ENCODE measurements around the gene ZMYND19.
"Not testable (repeated sequence)": the region's sequence is repeated elsewhere in the genome, so short reads cannot be mapped to it uniquely, and the experiment has no call there.

ZMYND19 gene

DNA sequence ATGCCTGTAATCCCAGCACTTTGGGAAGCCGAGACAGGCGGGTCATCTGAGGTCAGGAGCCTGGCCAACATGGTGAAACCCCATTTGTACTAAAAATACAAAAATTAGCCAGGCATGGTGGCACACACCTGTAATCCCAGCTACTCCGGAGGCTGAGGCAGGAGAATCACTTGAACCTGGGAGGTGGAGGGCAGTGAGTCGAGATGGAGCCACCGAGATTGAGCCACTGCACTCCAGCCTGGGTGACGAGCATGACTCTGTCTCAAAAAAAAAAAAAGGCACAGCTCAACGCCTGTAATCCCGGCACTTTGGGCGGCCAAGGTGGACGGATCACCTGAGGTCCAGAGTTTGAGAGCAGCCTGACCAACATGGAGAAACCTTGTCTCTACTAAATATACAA is 36.7 kb downstream of the ZMYND19 start:
- not testable (repeated sequence) for H3K9me3 ChIP-seq (ENCODE audit: control insufficient read depth, insufficient read depth, low read length); H3K27ac ChIP-seq (ENCODE audit: low read depth, low read length); H3K27me3 ChIP-seq (ENCODE audit: control insufficient read depth, insufficient read depth, low read length); H3K4me3 ChIP-seq (ENCODE audit: low read depth, low read length); H3K9ac ChIP-seq (ENCODE audit: low read depth, low read length); H3K4me1 ChIP-seq (ENCODE audit: control insufficient read depth, insufficient read depth, low read length)
- H3K36me3 ChIP-seq (ENCODE audit: control insufficient read depth, insufficient read depth, low read length) = peaks cover 41% of the 10 kb centered on the region

GRCh38 chr9:137552022-137552768 is 38.1 kb downstream of the ZMYND19 start:
- peaks cover 29% of the 10 kb centered on the region for H3K36me3 ChIP-seq (ENCODE audit: control insufficient read depth, insufficient read depth, low read length)
- no peaks in the 10 kb centered on the region for H3K4me1 ChIP-seq (ENCODE audit: control insufficient read depth, insufficient read depth, low read length)
- H3K4me3 ChIP-seq (ENCODE audit: low read depth, low read length) = peak overlapping the region; percentile 79
- H3K9ac ChIP-seq (ENCODE audit: low read depth, low read length) = peak overlapping the region; percentile 64
- peak overlapping the region; percentile 66 for H3K27ac ChIP-seq (ENCODE audit: low read depth, low read length)
- H3K27me3 ChIP-seq (ENCODE audit: control insufficient read depth, insufficient read depth, low read length) = no peaks in the 10 kb centered on the region
- no peaks in the 10 kb centered on the region for H3K9me3 ChIP-seq (ENCODE audit: control insufficient read depth, insufficient read depth, low read length)

DNA sequence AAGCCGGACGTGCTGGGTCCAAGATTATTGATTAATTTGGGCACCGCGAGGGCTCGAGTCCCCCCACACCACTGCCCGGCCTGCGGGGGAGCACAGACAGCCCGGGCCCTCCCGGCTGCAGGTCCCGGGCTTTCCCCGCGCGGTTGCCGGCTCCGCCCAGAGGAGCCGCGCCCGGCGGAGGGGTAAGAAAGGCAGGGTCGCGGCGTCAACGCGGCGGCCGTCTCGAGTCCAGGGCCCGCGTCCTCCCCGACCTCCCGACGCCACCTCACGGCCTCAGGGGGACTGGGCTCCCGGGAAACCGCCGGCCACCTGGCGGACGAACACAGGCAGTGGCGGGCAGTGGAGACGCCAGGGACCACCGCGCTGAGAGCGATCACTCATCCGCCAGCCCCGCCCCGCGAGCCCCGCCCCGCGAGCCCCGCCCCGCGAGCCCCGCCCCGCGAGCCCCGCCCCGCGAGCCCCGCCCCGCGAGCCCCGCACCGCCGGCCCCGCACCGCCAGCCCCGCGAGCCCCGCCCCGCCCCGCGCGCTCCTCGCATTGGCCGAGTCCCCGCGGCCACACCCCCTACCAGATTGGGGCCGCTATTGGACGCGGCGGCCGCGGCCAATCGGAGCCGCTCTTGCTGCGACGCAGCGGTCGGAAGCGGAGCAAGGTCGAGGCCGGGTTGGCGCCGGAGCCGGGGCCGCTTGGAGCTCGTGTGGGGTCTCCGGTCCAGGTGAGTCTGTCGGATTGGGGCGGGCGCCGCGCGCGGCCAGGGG is 38.9 kb downstream of the ZMYND19 start, which contains the start of gene MRPL41:
Gene MRPL41 (plus strand): TSS at position 616 of the 758 bp plus-strand sequence. CDS start 203 bp downstream, outside the sequence.
- Histone ChIP-seq H3K9ac (ENCODE audit: low read depth, low read length) (peak within 1 kb of the TSS; percentile 64), H3K36me3 (ENCODE audit: control insufficient read depth, insufficient read depth, low read length) (peaks cover 22% of the 10 kb centered on the region), H3K27ac (ENCODE audit: low read depth, low read length) (peak within 1 kb of the TSS; percentile 66)

DNA sequence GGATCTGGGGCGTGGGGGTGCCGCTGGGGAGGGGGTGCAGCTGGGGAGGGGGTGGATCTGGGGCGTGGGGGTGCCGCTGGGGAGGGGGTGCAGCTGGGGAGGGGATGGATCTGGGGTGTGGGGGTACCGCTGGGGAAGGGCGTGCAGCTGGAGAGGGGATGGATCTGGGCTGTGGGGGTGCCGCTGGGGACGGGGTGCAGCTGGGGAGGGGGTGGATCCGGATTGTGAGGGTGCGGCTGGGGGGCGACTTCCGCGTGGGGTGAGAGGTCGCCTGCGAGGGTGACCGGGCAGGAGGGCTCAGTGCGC is 39.4 kb downstream of the ZMYND19 start:
- not testable (repeated sequence) for H3K4me1 ChIP-seq (ENCODE audit: control insufficient read depth, insufficient read depth, low read length); H3K9me3 ChIP-seq (ENCODE audit: control insufficient read depth, insufficient read depth, low read length); H3K9ac ChIP-seq (ENCODE audit: low read depth, low read length); H3K27ac ChIP-seq (ENCODE audit: low read depth, low read length); H3K27me3 ChIP-seq (ENCODE audit: control insufficient read depth, insufficient read depth, low read length)
- H3K36me3 ChIP-seq (ENCODE audit: control insufficient read depth, insufficient read depth, low read length) = peaks cover 17% of the 10 kb centered on the region
- H3K4me3 ChIP-seq (ENCODE audit: low read depth, low read length) = peak overlapping the region; percentile 66

More for the DNA sequence above, 38.9 kb downstream of the ZMYND19 start, which contains the start of gene MRPL41:
- no peaks in the 10 kb centered on the region for H3K4me1 ChIP-seq (ENCODE audit: control insufficient read depth, insufficient read depth, low read length)
- H3K9me3 ChIP-seq (ENCODE audit: control insufficient read depth, insufficient read depth, low read length) = no peaks in the 10 kb centered on the region
- H3K4me3 ChIP-seq (ENCODE audit: low read depth, low read length) = peak within 1 kb of the TSS; percentile 79
- no peaks in the 10 kb centered on the region for H3K27me3 ChIP-seq (ENCODE audit: control insufficient read depth, insufficient read depth, low read length)

DNA sequence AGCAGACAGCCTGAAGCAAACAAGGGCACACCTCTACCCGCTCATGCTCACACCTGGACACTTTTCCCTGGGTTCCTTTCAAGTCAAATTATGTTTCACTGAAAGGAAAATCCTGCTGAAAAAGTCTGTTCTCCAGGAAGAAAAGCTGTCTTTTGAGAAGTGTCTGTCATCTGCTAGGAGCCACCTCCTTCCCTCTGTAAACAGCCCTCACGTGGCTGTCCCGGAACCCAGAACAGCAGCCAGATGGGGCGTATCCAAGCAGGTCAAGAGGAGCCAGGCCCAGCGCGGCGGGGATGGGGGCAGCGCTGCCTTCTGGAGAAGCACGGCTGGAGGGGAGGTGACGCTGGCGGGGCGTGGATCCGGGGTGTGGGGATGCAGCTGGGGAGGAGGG is 40.1 kb downstream of the ZMYND19 start, which contains the start of gene PNPLA7:
Gene PNPLA7 (minus strand): TSS at position 172 of the 391 bp plus-strand sequence. CDS start 205 bp downstream, outside the sequence.
- Histone ChIP-seq H3K27me3 (ENCODE audit: control insufficient read depth, insufficient read depth, low read length) (no peaks in the 10 kb centered on the region), H3K36me3 (ENCODE audit: control insufficient read depth, insufficient read depth, low read length) (peaks cover 10% of the 10 kb centered on the region), H3K4me3 (ENCODE audit: low read depth, low read length) (peak within 1 kb of the TSS; percentile 66), H3K4me1 (ENCODE audit: control insufficient read depth, insufficient read depth, low read length) (no peaks in the 10 kb centered on the region), H3K27ac (ENCODE audit: low read depth, low read length) (no peak within 1 kb of the TSS), H3K9ac (ENCODE audit: low read depth, low read length) (no peak within 1 kb of the TSS), H3K9me3 (ENCODE audit: control insufficient read depth, insufficient read depth, low read length) (no peaks in the 10 kb centered on the region)

DNA sequence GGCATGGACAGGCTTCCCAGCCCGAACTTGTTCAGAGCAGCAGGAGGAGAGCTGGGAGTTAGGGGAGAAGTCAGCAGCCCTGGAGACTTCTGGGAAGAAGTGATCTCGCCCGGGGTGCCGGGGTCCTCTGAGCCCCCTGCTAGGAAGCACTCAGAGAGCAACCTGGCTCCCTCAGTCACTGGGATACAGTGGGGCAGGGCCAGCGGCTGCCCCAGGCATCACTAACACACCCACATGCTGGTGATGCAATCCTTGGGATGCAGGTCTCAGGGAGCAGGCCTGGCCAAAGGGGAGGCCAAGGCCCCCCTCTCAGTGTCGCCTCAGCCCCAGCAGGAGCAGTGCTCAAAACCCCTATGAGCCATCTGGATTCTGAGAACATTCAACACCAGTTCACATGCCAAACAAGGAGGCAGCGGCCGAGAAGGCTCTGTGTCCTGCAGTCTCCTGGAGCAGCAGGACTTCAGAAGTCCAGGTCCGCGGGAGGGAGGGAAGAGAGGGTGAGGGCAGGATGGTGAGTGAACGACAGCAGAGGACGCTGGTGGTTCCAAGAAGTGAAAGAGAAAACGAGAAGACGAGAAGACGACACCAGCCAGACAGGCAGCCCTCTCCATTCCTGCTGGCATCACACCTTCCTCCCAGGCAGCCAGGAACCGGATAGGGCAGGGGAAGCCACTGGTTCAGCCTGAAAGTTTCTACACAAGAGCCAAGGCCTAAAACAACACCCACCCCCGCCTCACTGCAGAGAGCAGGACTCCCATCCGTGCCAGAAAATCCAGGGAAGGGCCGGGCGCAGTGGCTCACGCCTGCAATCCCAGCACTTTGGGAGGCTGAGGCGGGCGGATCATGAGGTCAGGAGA is 42.4 kb downstream of the ZMYND19 start:
- Histone ChIP-seq H3K9ac (ENCODE audit: low read depth, low read length) (no peak overlapping the region), H3K9me3 (ENCODE audit: control insufficient read depth, insufficient read depth, low read length) (no peaks in the 10 kb centered on the region), H3K27ac (ENCODE audit: low read depth, low read length) (no peak overlapping the region), H3K36me3 (ENCODE audit: control insufficient read depth, insufficient read depth, low read length) (no peaks in the 10 kb centered on the region), H3K4me1 (ENCODE audit: control insufficient read depth, insufficient read depth, low read length) (no peaks in the 10 kb centered on the region), H3K4me3 (ENCODE audit: low read depth, low read length) (no peak overlapping the region), H3K27me3 (ENCODE audit: control insufficient read depth, insufficient read depth, low read length) (no peaks in the 10 kb centered on the region)

DNA sequence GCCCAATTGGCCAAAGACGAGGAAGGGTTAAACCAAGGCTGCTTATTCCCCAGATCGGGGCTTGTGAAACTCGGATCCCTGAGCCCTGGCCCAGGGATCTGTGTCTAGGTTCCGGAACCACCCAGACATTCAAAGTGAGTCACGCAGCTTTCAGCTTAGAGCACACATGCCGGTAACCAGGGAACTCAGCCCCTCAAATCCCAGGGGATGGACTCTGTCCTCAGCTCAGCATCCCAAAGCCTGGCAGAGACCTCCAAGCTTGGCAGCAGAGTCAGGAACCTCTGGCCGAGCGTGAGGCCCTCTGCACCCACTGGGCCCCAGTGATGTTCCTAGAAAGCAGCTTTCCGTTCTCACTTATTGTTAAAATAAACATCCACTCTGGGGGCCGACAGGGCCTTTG is 45.2 kb downstream of the ZMYND19 start:
- Histone ChIP-seq H3K9ac (ENCODE audit: low read depth, low read length) (no peak overlapping the region), H3K36me3 (ENCODE audit: control insufficient read depth, insufficient read depth, low read length) (no peaks in the 10 kb centered on the region)

GRCh38 chr9:137544176-137544760 is 46.0 kb downstream of the ZMYND19 start:
- Histone ChIP-seq H3K27ac (ENCODE audit: low read depth, low read length) (no peak overlapping the region), H3K4me1 (ENCODE audit: control insufficient read depth, insufficient read depth, low read length) (no peaks in the 10 kb centered on the region), H3K36me3 (ENCODE audit: control insufficient read depth, insufficient read depth, low read length) (no peaks in the 10 kb centered on the region), H3K9ac (ENCODE audit: low read depth, low read length) (no peak overlapping the region), H3K27me3 (ENCODE audit: control insufficient read depth, insufficient read depth, low read length) (no peaks in the 10 kb centered on the region), H3K4me3 (ENCODE audit: low read depth, low read length) (no peak overlapping the region), H3K9me3 (ENCODE audit: control insufficient read depth, insufficient read depth, low read length) (no peaks in the 10 kb centered on the region)

More for the DNA sequence above, 45.2 kb downstream of the ZMYND19 start:
- Histone ChIP-seq H3K27me3 (ENCODE audit: control insufficient read depth, insufficient read depth, low read length) (no peaks in the 10 kb centered on the region), H3K9me3 (ENCODE audit: control insufficient read depth, insufficient read depth, low read length) (no peaks in the 10 kb centered on the region), H3K4me1 (ENCODE audit: control insufficient read depth, insufficient read depth, low read length) (no peaks in the 10 kb centered on the region), H3K27ac (ENCODE audit: low read depth, low read length) (no peak overlapping the region), H3K4me3 (ENCODE audit: low read depth, low read length) (no peak overlapping the region)

DNA sequence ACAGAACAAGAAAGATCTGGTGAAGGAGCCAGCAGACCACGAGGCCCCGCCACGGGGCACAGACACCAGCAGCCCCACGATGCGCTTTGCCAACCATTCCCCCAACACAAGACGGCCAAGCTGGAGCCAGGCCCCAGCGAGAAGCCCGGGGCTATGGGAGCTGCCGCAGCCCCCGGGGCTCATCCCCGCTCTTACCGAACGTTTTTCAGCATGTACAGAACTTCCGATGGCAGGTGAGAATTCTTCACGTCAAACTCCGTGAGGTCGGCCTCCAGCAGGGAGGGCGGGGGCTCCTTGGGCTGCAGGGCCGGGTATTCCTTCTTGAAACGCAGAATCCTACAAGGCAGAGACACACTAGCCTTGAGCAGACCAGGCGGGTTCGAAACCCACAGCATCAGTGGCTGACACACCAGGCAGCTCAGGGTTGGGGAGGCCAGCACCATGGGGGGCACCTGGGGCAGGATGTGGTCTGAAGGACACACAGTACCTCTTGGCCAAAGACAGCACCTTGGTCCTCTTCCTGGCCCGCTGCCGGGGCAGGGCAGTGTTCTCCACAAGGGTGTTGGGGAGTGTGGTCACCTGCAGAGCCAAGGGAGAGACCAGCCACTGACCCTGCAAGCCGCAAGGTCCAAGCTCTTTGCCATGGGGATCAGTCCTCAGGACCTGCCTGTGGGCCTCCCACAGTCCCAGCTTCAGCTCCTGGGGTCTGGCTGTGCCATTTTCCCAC is 46.9 kb downstream of the ZMYND19 start:
- Histone ChIP-seq H3K9ac (ENCODE audit: low read depth, low read length) (no peak overlapping the region), H3K27ac (ENCODE audit: low read depth, low read length) (no peak overlapping the region), H3K9me3 (ENCODE audit: control insufficient read depth, insufficient read depth, low read length) (no peaks in the 10 kb centered on the region), H3K27me3 (ENCODE audit: control insufficient read depth, insufficient read depth, low read length) (no peaks in the 10 kb centered on the region), H3K4me1 (ENCODE audit: control insufficient read depth, insufficient read depth, low read length) (no peaks in the 10 kb centered on the region), H3K4me3 (ENCODE audit: low read depth, low read length) (no peak overlapping the region), H3K36me3 (ENCODE audit: control insufficient read depth, insufficient read depth, low read length) (no peaks in the 10 kb centered on the region)

DNA sequence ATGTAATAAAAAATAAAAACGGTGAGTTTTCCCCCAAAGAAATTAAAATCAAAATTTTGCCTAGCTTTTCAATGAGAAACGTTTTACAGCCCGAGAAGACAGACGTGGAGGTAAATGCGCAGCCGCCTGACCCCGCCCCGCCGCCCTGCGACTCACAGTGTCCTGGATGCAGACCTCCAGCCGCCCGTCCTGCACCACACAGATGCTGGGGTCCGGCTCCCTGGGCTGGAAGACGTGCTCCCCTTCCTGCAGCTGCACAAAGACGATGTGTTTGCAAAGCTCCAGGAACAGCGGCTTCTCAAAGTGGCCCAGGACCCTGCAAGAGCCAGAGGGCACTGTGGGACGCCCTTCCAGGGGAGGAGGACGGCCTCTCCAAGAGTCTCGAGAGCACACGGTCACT is 47.8 kb downstream of the ZMYND19 start:
- Histone ChIP-seq H3K9me3 (ENCODE audit: control insufficient read depth, insufficient read depth, low read length) (no peaks in the 10 kb centered on the region), H3K36me3 (ENCODE audit: control insufficient read depth, insufficient read depth, low read length) (no peaks in the 10 kb centered on the region), H3K4me1 (ENCODE audit: control insufficient read depth, insufficient read depth, low read length) (no peaks in the 10 kb centered on the region), H3K27ac (ENCODE audit: low read depth, low read length) (no peak overlapping the region), H3K4me3 (ENCODE audit: low read depth, low read length) (no peak overlapping the region), H3K9ac (ENCODE audit: low read depth, low read length) (no peak overlapping the region), H3K27me3 (ENCODE audit: control insufficient read depth, insufficient read depth, low read length) (no peaks in the 10 kb centered on the region)

Data from HUES48 (cell line).